Measurements from ENCODE around the gene KCTD19. TPM values are rescaled to one million over a fixed set of nuclear protein-coding genes. Genes with fewer than 3 reads are reported as not detected.

Gene KCTD19
- total and polyA plus RNA-seq, 8 donors: 0.03 to 3.3 (median 2.2) TPM; not detected in 5

- Histone ChIP-seq H3K36me3 (peaks cover 0 to 9% (median 1%) of the 10 kb centered on the region in 4 donors), H3K27me3 (no peaks in the 10 kb centered on the region), H3K4me3 (no peak overlapping the region), H3K4me1 (peaks cover 14 to 23% (median 18%) of the 10 kb centered on the region in 4 donors), H3K27ac (no peak overlapping the region), H3K9me3 (no peaks in the 10 kb centered on the region)
- TF ChIP-seq POLR2AphosphoS5 (IDR thresholded peaks at IDR 0.05) (no peak), EP300 (IDR thresholded peaks at IDR 0.05) (no peak), POLR2A (IDR thresholded peaks at IDR 0.05) (no peak)
- TF ChIP-seq, protein P1, sequence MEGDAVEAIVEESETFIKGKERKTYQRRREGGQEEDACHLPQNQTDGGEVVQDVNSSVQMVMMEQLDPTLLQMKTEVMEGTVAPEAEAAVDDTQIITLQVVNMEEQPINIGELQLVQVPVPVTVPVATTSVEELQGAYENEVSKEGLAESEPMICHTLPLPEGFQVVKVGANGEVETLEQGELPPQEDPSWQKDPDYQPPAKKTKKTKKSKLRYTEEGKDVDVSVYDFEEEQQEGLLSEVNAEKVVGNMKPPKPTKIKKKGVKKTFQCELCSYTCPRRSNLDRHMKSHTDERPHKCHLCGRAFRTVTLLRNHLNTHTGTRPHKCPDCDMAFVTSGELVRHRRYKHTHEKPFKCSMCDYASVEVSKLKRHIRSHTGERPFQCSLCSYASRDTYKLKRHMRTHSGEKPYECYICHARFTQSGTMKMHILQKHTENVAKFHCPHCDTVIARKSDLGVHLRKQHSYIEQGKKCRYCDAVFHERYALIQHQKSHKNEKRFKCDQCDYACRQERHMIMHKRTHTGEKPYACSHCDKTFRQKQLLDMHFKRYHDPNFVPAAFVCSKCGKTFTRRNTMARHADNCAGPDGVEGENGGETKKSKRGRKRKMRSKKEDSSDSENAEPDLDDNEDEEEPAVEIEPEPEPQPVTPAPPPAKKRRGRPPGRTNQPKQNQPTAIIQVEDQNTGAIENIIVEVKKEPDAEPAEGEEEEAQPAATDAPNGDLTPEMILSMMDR (IDR thresholded peaks at IDR 0.05): no peak
- no peak for DNase-seq
- 90 to 96% (median 94%) methylated on average over 7 of the region's 7 CpGs for WGBS, 5 donors
- intact Hi-C loops (cut with DNase I; ENCODE audit: low total_unique reads): no loop called here
Measured at GRCh38 chr16:67283039-67283825, 43.3 kb downstream of the KCTD19 start.

DNA sequence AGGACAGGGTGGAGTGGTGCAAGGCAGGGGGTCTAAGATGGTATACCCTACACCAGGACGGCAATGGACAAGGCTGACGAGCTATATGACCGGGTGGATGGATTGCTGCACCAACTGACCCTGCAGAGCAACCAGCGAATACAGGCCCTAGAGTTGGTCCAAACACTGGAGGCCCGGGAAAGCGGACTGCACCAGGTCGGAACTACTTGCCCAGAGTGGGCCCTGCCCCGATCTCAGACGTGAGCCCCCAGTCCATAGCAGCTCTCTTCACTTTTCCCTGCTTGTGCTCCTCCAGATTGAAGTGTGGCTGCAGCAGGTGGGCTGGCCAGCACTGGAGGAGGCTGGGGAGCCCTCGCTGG, 44.1 kb downstream of the KCTD19 start:
- TF ChIP-seq EP300 (IDR thresholded peaks at IDR 0.05) (no peak), POLR2AphosphoS5 (IDR thresholded peaks at IDR 0.05) (no peak), POLR2A (IDR thresholded peaks at IDR 0.05) (no peak)
- TF ChIP-seq, protein P1 (IDR thresholded peaks at IDR 0.05): no peak
- Histone ChIP-seq H3K4me3 (no peak overlapping the region), H3K27me3 (no peaks in the 10 kb centered on the region), H3K4me1 (peaks cover 22 to 31% (median 26%) of the 10 kb centered on the region in 4 donors), H3K27ac (no peak overlapping the region), H3K9me3 (no peaks in the 10 kb centered on the region), H3K36me3 (peaks cover 0 to 9% (median 1%) of the 10 kb centered on the region in 4 donors)
- intact Hi-C loops (cut with DNase I; ENCODE audit: low total_unique reads): no loop called here
- 95 to 97% (median 96%) methylated on average over 9 to 10 of the region's 10 CpGs for WGBS, 5 donors
- no peak for DNase-seq

GRCh38 chr16:67281536-67282446, 44.8 kb downstream of the KCTD19 start:
- intact Hi-C loops (cut with DNase I; ENCODE audit: low total_unique reads): no loop called here

More at GRCh38 chr16:67281536-67282446, 44.8 kb downstream of the KCTD19 start:
- H3K4me3 ChIP-seq: no peak overlapping the region
- no peak overlapping the region for H3K27ac ChIP-seq
- no peaks in the 10 kb centered on the region for H3K27me3 ChIP-seq
- peaks cover 24 to 35% (median 31%) of the 10 kb centered on the region in 4 donors for H3K4me1 ChIP-seq
- peaks cover 0 to 3% (median under 1%) of the 10 kb centered on the region in 4 donors for H3K36me3 ChIP-seq
- TF ChIP-seq, protein P1 (IDR thresholded peaks at IDR 0.05): no peak
- TF ChIP-seq POLR2A (IDR thresholded peaks at IDR 0.05): no peak
- no peak for TF ChIP-seq EP300 (IDR thresholded peaks at IDR 0.05)
- TF ChIP-seq POLR2AphosphoS5 (IDR thresholded peaks at IDR 0.05): no peak
- DNase-seq: no peak
- 83 to 94% (median 94%) methylated on average over 8 to 14 of the region's 14 CpGs for WGBS, 5 donors
- H3K9me3 ChIP-seq: no peaks in the 10 kb centered on the region

All from stomach (tissue), 9 donors.